NCI-H446 treated with DMSO at 0.1 percent for 48 hours (cell line): ENCODE data around the gene NRXN2.

Experiments
- DNase-seq: peaks from one replicate; lab custom pipeline; 2025; lab: John Stamatoyannopoulos, UW

Gene NRXN2

DNA sequence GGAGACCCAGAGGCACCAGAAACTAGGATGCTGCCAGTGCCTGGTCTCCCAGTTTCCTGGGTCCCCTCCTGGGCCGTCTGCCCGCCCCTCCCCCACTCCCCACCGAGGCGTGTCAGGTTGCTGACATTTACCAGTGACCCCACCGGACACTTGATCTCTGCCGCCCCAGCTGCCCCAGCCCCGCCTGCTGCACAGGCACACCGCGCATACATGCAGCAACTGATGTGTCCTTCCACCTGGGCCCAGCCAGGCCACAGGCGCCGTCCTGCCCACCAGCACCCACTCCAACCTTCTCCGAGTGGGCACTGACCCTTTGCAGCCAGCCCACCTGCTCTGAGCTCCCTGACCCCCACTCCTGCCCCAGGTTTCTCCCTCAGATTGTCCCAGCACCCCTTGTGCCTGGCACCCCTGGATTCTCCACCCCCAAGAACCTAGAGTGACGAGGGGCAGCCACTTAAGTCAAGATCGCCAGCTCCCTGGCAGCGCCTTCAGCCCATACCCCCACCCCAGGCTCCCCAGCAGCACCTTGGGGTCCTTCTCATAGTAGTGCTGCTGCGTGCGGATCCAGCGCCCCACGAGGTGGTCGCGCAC is 36.2 kb upstream of the NRXN2 start:
- DNase-seq, result no peak

DNA sequence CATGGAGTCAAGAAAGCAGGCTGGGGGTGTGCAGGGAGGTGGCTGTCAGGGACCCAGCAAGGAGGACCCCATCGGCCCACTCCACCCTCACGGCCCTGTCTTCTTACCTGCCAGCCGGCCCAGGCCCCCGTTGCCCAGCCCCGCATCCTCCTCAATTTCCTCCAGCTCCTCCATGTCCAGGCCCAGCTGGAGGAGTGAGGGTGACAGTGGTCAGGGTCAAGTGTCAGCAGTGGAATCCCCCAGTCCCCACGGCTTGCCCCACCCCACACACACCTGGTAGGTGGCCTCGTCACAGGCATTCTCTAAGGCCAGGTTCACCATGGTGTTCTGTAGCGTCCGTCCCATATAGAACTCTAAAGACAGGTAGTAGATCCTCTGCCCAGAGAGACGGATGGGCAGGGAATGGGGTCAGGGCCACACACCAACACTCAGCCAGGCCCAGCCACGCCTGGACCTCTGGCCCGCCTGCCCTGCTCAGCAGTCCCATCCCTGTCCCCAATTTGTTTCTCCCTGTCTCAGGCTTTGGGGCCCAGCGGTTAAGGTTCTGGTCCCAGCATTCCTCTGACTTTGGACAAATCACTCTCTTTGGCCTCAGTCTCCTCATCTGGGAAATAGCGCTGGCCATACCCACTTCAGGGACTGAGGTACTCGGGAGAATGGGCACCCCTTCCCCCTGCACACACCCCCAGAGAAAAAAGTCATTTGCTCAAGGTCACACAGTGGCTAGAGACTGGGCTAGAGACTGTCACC is 35.5 kb upstream of the NRXN2 start:
- DNase-seq, result no peak

DNA sequence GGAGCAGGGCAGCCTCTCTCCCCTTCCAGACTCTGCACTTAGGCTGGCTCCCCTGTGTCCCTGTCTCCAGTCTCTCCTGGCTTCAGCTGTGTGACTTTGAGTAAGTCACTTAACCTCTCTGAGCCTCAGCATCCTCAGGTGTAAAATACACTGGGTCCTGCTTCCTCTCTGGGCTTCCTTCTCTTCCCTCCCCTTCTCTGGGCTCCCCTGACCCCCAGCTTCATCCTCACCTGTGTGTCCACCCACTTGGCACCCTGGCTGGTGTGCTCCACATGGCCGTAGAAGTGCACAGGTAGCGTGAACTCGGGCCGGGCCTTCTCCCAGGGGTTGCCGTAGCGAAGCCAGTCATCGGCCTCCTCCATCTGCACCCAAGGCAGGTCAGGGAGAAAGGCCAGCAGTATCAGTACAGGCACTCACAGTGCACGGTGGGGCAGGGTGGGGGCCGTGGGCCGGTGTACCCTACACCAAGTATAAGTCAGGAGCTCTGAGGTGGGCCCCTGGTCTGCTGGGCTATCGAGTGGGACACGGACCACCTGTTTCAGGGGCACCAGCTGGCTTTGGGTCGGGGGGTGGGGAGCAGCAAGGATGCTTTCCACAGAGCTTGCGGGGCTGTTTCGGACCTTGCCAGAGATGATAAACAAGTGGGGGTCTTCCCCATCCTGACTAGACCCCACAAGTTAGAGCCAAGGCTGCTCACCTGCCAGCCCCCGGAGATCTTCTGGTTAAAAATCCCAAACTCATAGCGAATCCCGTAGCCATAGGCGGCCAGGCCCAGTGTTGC is 34.7 kb upstream of the NRXN2 start:
- no peak for DNase-seq

DNA sequence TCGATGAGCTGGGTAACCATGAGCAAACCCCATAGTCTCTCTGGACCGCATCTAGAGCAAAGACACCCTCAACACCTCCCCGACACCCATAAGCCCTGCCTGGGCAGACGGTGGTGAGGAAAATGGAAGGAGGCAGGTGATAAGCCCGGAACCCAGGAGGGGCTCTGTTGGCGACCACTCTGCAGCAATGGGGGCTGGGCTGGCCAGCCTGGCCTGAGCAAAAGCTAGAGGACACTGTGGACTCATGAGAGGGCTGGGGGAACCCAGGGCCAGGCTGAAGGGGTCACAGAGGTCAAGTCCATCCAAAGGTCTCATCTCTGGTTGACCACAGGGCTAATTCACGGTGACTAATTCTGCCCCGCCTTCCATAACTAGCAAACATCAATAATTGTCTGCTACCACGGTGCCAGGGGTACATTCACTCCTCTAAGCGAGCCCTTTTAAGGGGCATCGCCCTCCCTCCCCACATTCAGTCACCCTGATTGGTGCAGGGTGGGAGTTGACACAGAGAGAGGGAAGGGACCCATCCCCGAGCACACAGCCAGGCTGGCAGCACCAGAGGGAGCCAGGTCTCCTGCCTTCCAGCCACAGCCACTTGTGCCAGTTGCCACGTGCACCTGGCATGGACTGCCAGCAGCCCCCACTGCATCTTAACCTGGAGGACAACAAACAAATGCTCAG is 32.8 kb upstream of the NRXN2 start:
- no peak for DNase-seq

DNA sequence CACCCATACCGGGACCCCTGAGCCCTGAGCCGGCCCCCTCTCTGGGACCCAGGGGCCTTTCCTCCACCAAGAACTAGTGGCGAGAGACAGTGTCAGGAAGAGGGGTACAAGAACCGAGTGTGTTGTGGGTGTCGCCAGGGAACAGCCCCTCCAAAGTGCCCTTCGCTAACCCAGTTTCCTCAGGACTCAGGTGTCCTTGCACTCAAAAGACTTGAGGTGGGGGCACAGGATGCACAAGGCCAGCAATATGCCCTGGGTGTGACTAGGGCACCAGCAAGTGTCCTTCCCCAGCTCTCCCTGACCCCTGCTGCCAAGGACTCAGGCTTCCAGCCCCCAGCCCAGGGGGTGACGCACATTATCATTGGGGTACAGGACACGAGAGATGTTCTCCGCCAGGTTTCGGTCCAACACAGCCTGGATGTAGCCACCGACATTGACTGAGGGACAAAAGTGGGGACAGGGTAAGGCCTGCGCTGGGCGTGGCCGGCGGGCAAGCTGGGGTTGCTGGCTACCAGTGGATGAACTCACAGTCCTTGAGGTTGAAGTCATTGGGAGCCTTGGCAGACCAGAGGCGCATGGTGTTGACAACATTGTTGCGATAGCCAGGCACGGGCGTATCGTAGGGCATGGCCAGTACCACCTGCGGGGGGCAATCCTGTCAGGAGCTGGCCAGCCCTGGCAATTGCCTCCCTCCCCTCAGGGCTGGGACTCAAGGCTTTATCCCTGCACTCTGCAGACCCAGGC is 32.1 kb upstream of the NRXN2 start:
- DNase-seq, result no peak

DNA sequence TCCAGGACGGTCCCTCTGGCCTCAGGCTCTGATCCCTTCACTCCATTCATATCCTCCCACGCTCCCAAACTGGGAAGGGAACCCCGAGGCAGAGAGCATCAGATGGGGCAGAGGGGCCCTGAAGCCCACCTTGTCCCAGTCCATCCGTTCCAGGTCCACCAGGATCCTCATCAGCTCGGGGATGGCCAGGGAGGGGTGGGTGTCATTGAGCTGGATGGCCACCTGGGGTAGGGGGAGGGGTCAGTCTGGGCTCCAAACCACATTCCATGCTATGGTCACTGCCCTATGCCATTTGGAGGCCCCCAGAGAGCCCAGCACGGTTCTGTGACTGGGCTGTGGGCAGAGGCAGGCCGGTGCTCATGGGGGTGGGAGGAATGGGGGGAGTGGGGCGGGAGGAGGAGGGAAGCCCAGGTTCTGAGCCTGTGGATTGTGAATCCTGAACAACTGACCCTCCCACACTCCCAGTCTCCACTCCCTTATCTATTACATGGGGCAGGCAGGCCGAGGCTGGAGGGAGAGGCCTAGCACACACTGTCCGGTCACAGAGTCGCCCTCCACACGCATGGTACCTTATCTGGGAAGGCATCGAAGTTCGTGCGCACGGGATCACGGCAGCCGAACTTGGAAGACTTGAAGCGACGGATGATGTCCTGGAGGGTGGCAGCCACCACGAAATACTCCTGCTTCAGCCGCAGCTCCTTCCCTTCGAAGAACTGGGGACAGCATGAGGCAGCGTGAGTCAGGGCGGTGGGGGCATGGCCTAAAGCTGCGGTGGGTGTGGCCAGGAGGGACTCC is 31.3 kb upstream of the NRXN2 start:
- DNase-seq, result no peak

DNA sequence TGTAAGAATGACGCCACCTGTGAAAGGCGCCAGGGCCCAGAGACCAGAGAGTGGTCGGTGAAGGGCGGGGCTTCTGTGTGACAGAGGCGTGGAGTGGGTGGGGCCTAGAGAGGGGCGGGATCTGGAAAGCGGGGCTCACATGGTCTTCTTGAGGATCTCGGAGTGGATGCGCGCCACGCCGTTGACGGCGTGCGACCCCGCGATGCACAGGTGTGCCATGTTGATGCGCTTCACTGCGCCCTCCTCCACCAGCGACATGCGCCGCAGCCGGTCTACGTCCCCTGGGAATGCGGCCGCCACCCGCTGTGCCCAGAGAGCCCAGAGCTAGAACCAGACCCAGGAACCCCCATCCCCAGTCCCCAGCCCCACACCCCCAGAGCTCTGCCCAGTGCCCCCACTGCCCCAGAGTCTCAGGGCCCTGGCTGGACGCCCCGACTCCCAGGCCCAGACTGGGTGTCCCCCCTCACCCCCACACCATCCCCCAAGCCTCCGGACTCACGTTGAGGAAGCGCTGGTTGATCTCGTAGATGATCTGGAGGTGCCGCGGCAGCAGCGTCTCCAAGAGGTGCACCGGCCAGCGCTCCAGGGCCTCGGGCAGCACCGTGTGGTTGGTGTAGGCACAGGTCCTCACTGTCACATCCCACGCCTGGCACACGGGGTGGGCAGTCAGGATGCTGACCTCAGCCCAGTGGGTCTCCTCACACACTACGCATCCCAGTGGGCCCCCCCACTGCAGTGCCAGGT is 30.6 kb upstream of the NRXN2 start:
- DNase-seq, result no peak

DNA sequence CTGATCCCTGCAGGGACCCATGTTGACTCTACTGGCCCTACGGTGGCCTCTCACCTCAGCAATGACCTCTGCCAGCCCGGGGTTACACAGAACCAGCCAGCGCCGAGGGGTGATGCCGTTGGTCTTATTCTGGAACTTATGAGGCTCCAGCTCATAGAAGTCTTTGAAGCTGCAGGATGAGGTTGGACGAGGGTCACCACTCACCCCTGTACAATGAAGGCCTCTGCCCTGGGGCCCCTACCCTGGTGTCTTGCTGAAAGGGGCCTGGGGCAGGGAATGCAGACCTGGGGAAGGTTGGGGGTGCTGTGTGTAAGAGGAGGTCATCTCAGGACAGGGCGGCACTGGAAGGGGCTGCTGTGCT is 30.0 kb upstream of the NRXN2 start:
- no peak for DNase-seq

DNA sequence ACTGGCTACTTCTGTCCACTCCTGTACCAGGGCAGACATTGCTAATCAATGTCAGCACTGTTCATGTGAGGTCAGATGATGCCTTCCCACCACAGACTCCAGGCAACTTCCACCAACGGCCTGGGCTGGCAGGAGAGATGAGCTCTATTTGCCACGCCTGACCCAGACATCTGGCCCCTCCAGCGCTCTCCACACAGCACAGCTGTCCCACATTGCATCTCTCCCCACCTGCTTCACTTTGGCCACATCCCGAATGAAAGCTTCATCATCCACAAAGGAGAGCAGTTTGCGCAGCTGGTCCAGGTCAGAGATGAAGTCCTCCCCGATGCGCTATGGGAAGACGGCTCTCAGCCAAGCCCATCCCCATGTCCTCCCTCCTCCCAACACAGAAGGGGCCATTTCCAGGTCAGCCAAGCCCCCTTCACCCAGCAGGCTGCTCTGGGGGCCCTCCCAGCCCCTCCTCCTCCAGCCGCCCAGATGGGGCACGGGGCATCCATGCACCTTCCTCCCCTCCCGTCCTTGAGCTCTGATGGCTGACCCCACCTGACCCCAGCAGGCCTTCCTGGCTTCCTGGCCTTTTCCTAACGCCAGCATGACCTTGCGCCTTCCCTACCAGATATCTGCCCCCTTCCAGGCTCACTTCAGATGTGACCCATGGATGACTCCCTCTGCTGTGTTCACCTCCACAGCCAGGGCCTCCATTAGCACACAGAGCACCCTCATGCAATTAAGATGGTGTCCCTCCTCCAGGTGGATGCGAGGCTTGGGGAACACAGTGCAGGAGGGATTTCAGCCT is 29.4 kb upstream of the NRXN2 start:
- DNase-seq, result no peak

DNA sequence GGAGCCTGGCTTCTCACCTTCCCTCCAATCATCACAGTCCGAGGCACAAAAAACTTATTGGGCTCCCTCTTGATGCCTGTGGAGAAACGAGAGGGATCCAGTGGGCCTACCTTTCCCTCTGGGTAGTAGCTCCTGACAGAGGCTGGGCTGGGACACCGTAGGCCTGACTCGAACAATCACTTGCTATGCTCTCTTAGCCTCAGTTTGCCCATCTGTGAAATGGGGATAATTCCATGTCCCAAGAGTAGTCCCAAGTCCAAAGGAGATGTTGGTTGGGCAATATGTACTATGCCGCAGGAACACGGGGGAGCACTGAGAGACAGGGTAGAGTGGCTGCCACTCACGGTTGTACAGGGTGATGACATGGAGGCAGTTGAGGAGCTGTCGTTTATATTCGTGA is 28.6 kb upstream of the NRXN2 start:
- no peak for DNase-seq

DNA sequence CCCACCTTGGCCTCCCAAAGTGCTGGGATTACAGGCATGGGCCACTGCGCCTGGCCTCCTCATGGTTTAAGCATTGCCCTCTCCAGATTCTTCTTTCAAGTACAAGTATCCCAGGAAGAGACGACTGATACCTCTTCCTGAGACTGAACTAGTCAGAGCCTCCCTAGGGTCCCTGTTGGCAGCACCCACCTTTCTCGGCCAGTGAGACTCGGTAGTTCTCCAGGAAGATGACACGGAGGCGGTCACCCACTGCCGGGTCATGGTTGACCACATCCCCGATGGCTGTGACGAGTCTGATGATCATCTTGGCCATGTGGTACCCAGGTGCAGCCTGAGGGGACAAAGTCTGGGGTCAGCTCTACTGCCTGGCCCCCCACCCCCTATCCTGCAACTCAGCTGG is 28.1 kb upstream of the NRXN2 start:
- DNase-seq, result no peak

DNA sequence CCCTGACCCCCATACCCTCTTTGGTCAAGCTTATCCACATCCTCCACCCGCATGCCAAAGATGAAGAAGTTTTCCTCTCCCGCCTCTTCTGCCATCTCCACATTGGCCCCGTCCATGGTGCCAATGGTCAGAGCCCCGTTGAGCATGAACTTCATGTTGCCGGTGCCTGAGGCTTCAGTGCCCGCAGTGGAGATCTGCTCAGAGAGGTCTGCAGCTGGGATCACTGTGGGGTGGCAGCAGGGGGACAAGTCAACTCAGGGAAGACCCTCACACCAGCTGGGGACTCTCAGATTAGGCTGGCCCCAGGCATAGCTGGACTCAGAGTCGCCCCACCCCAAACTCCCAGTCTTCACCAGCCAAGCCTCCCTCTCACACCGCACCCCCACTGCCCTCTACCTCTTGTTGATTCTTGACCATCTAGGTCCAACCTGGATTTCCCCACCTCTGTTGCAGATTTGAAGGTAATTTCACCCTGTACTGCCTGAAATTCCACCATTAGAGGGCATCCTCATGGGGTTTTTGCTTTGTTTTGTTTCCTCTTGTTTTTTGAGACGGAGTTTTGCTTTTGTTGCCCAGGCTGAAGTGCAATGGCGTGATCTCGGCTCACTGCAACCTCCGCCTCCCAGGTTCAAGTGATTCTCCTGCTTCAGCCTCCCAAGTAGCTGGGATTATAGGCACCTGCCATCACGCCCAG is 27.5 kb upstream of the NRXN2 start:
- DNase-seq, result no peak

DNA sequence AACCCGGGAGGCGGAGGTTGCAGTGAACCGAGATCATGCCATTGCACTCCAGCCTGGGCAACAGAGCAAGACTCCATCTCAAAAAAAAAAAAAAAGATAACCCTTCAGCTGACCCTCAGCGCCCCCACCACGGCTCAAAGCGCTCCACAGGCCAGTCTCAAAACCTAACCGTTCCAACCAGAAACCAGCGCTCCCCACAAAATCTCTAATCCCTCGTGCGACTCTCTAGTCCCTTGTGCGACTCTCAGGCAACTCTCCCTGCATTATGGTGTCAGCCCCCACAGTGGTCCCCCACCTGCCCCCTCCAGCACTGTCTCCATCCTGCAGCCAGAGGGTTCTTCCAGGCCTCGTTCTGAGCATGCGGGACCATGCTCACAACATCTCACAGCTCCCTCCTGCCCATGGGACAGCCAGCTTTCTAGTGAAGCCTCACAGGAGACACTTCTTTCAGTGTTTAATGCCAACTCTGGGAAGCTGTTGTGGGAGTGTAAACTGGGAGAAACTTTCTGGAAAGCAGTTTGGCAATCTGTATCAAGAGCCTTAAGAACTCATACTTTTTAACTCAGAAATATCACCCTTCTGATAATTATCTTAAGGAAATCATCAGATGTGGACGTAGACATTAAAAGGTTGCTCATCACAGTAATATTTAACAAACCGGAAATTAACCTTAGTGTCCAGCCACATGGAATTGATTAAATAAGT is 25.1 kb upstream of the NRXN2 start:
- DNase-seq, result no peak

DNA sequence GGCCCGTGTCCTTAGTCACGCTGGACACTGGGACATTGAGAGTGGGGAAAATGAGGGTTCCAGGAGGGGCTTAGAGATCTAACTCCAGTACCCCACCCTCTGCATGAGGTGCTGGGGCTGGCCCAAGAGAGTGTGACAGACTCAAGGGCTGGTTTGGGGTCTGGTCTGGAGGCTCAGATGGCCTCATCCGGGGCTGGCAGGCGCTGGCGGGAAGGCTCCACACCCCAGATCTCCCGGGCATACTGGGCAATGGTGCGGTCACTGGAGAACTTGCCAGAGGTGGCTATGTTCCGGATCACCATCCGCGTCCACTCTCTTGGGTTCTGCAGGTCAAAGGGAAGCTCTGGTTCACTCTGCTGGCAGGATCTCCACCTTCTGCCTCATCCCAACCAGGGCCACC is 23.5 kb upstream of the NRXN2 start:
- DNase-seq, result no peak

DNA sequence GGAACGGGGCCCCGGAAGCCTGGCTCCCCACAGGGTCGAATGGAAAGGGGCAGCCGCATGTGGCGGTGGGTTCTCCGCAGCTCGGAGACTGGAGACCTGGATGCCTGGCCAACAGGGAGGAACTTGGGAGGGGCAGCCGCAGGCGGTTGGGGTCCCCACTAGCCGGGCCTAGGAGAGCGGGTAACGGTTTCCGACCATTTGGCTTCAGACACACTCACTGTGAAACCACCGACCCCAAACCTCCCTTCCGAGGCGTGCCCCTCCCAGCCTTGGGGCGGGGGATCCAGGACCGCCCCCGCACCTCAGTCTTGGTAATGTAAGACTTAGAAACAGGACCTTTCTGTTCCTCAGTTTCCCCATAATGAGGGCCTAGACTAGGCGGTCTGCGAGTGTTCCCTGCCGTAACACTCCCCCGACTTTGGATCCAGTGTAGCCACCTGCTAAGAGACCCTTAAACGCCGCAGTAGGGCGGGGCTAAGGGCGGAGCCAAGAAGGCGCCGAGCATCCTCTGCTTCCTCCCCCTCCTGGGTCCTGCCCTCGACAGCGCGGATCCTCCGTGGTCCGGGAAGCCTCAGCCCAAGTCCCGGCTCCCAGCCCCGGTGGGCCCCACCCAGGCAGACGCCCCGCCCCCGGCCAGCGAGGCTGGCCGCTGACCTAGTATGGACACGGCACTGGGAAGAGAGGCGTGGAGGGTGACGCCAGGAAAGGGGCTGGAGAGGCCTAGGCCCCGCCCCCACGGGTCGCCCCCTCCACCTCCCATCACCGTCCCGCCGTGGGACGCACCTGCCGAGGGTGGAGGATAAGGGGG is 22.7 kb upstream of the NRXN2 start:
- DNase-seq, result no peak

DNA sequence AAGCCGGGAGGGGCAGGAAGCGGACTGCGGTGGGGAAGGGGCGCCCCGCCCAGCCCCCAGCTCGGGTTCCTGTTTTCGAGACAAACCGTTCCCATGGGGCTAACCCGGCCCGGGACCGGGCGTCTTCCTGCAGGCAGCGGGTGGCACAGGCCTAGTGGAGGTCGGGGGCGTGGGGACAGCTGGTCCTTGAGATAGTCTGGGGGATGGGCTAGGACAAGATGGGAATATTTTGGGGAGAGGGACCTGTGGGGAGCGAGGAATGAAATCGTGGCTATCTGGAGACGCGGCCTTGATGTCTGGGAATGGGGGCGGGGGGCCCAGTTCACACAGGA is 22.2 kb upstream of the NRXN2 start:
- no peak for DNase-seq

DNA sequence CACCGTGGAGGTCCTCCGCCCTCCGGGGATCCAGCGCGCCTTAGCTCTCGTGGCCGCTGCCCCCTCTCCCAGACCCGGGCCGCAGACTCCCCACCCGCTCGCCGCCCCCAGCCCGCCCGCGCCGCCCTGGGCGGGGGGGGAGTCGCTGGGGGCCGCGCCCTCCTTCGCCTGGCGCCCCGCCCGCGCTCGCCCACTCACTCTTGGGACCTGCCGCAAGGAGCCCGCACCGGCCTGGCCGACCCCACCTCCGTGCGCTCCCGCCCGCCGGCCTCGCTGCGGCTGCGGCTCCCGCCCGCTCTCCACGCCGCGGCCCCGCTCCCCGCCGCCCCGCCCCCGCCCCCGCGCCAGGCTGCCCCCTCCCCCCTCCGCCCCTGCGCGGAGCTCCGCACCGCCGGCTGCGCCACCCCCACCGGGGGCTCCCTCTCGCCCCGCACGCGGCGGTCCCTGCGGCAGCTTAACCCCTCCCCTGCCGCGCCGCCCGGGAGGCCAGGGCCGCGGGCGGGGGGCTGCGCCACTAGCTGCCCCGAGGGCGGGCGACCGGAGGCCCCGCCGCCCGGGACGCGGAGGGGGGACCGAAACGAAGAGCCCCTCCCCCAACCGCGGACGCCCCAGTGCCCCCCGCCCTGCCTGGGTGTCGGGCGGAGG is 21.7 kb upstream of the NRXN2 start:
- DNase-seq, result no peak
